ENCODE data around the gene HPCAL1. TPM values are rescaled to one million over a fixed set of nuclear protein-coding genes. Genes with fewer than 3 reads are reported as not detected.

Gene HPCAL1
- total RNA-seq, 2 experiments from 2014 or later, result 9.2 to 9.7 TPM

- no peaks in the 10 kb centered on the region for H3K79me2 ChIP-seq (ENCODE audit: insufficient read depth, low read depth, low read length)
- intact Hi-C loops (cut with micrococcal nuclease; ENCODE audit: unreplicated experiment), result no loop called here
- ChIA-PET POLR2A (interaction anchor here (0.6 to 1.2 kb wide), 3 partner anchors 10 to 490 kb away, joined by 3 to 4 read pairs (median 3); no protein-coding TSS in a partner anchor), CTCF (ENCODE audit: unreplicated experiment) (interaction anchor here (0.6 to 1.1 kb wide), 2 partner anchors 46 to 207 kb away, joined by 3 to 4 read pairs; no protein-coding TSS in a partner anchor)
- H3K9me3 ChIP-seq (ENCODE audit: low read length), result no peaks in the 10 kb centered on the region
- H3K4me2 ChIP-seq (ENCODE audit: low read length), result no peak overlapping the region
- H3K4me1 ChIP-seq (ENCODE audit: insufficient read depth, low read length, poor library complexity, severe bottlenecking), result no peaks in the 10 kb centered on the region
- H3K4me3 ChIP-seq (ENCODE audit: low read depth, low read length, poor library complexity, severe bottlenecking), result no peak overlapping the region
- H3K36me3 ChIP-seq (ENCODE audit: insufficient read depth, low read length), result no peaks in the 10 kb centered on the region
- no TSS peak for BruUV-seq (replicated peaks)
- DNase-seq (ENCODE audit: low spot score), result no peak
- H3K27ac ChIP-seq (ENCODE audit: low read depth, low read length, poor library complexity, severe bottlenecking), result no peak overlapping the region
- no peak overlapping the region for H2AFZ ChIP-seq (ENCODE audit: low read length)
- TF ChIP-seq, protein P1, sequence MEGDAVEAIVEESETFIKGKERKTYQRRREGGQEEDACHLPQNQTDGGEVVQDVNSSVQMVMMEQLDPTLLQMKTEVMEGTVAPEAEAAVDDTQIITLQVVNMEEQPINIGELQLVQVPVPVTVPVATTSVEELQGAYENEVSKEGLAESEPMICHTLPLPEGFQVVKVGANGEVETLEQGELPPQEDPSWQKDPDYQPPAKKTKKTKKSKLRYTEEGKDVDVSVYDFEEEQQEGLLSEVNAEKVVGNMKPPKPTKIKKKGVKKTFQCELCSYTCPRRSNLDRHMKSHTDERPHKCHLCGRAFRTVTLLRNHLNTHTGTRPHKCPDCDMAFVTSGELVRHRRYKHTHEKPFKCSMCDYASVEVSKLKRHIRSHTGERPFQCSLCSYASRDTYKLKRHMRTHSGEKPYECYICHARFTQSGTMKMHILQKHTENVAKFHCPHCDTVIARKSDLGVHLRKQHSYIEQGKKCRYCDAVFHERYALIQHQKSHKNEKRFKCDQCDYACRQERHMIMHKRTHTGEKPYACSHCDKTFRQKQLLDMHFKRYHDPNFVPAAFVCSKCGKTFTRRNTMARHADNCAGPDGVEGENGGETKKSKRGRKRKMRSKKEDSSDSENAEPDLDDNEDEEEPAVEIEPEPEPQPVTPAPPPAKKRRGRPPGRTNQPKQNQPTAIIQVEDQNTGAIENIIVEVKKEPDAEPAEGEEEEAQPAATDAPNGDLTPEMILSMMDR (conservative IDR thresholded peaks at IDR 0.05; ENCODE audit: low read length), result no peak
- no peak for TF ChIP-seq EZH2phosphoT487 (IDR thresholded peaks at IDR 0.05; ENCODE audit: borderline replicate concordance, low read depth, low read length)
- no peaks in the 10 kb centered on the region; the same call in 1 of the 2 replicates for H4K20me1 ChIP-seq (ENCODE audit: insufficient read depth, low read length)
- H3K9me2 ChIP-seq (ENCODE audit: insufficient read depth, low read length), result no peaks in the 10 kb centered on the region
These were observed 59.6 kb downstream of the HPCAL1 start for GRCh38 chr2:10362096-10362897.

- no TSS peak for BruUV-seq (replicated peaks)
- Histone ChIP-seq H2AFZ (ENCODE audit: low read length) (no peak overlapping the region), H3K9me2 (ENCODE audit: insufficient read depth, low read length) (no peaks in the 10 kb centered on the region), H3K79me2 (ENCODE audit: insufficient read depth, low read depth, low read length) (no peaks in the 10 kb centered on the region), H4K20me1 (ENCODE audit: insufficient read depth, low read length) (no peaks in the 10 kb centered on the region; the same call in 1 of the 2 replicates), H3K9me3 (ENCODE audit: low read length) (no peaks in the 10 kb centered on the region), H3K4me2 (ENCODE audit: low read length) (no peak overlapping the region), H3K27ac (ENCODE audit: low read depth, low read length, poor library complexity, severe bottlenecking) (no peak overlapping the region), H3K36me3 (ENCODE audit: insufficient read depth, low read length) (no peaks in the 10 kb centered on the region), H3K4me3 (ENCODE audit: low read depth, low read length, poor library complexity, severe bottlenecking) (no peak overlapping the region), H3K4me1 (ENCODE audit: insufficient read depth, low read length, poor library complexity, severe bottlenecking) (no peaks in the 10 kb centered on the region)
- DNase-seq (ENCODE audit: low spot score), result no peak
- intact Hi-C loops (cut with micrococcal nuclease; ENCODE audit: unreplicated experiment), result no loop called here
- TF ChIP-seq EZH2phosphoT487 (IDR thresholded peaks at IDR 0.05; ENCODE audit: borderline replicate concordance, low read depth, low read length), result no peak
- TF ChIP-seq, protein P1 (conservative IDR thresholded peaks at IDR 0.05; ENCODE audit: low read length), result no peak
- CTCF ChIA-PET (ENCODE audit: unreplicated experiment), result interaction anchor here (0.6 to 0.7 kb wide), 2 partner anchors 15 to 477 kb away, joined by 4 to 5 read pairs; no protein-coding TSS in a partner anchor
- POLR2A ChIA-PET, result no interaction called here
These were observed 60.3 kb downstream of the HPCAL1 start for GRCh38 chr2:10362898-10363454.

Measured in OCI-LY7 (cell line).